Midbrain (tissue), 1 donor: ENCODE data around the gene HIBCH.
"Not testable (repeated sequence)": the region's sequence is repeated elsewhere in the genome, so short reads cannot be mapped to it uniquely, and the experiment has no call there.

Experiments used
- DNase-seq: peaks from one replicate; lab custom pipeline; 2025; lab: John Stamatoyannopoulos, UW

Gene HIBCH

GRCh38 chr2:190319555-190320498 lies at the start of gene HIBCH:
Gene HIBCH, minus strand, starts transcription at chr2:190319826. Its CDS starts 76 bp downstream, at chr2:190319750.
- peak; percentile 98 for DNase-seq

GRCh38 chr2:190367091-190367490 lies 47.5 kb upstream of the HIBCH start:
- DNase-seq: no peak

GRCh38 chr2:190366248-190366753 lies 46.7 kb upstream of the HIBCH start:
- DNase-seq: no peak

GRCh38 chr2:190365499-190366204 lies 46.0 kb upstream of the HIBCH start:
- DNase-seq: no peak

GRCh38 chr2:190362894-190363293 lies 43.3 kb upstream of the HIBCH start:
- no peak for DNase-seq

- no peak for DNase-seq
Observed at GRCh38 chr2:190361572-190361971, 41.9 kb upstream of the HIBCH start.

- no peak for DNase-seq
Observed at GRCh38 chr2:190360965-190361364, 41.3 kb upstream of the HIBCH start.

- DNase-seq: no peak
Observed at GRCh38 chr2:190360561-190360960, 40.9 kb upstream of the HIBCH start.

GRCh38 chr2:190358655-190359448 lies 39.2 kb upstream of the HIBCH start:
- DNase-seq: not testable (repeated sequence)

GRCh38 chr2:190357600-190357999 lies 38.0 kb upstream of the HIBCH start:
- no peak for DNase-seq

GRCh38 chr2:190355968-190356644 lies 36.5 kb upstream of the HIBCH start:
- no peak for DNase-seq

GRCh38 chr2:190354003-190354690 lies 34.5 kb upstream of the HIBCH start:
- DNase-seq: peak; percentile 51

- no peak for DNase-seq
Observed at GRCh38 chr2:190353537-190353899, 33.9 kb upstream of the HIBCH start.

GRCh38 chr2:190352668-190353536 lies 33.3 kb upstream of the HIBCH start:
- DNase-seq: peak; percentile 60

GRCh38 chr2:190351955-190352354 lies 32.3 kb upstream of the HIBCH start:
- DNase-seq: no peak

GRCh38 chr2:190350371-190350770 lies 30.7 kb upstream of the HIBCH start:
- DNase-seq: peak; percentile 30

- DNase-seq: peak; percentile 79
Observed at GRCh38 chr2:190344276-190344827, 24.7 kb upstream of the HIBCH start.

GRCh38 chr2:190343536-190344275 lies 24.1 kb upstream of the HIBCH start, which contains the start of gene INPP1:
Gene INPP1, plus strand, starts transcription at chr2:190343589. Its CDS starts 16,514 bp downstream, at chr2:190360103.
- peak; percentile 67 for DNase-seq

GRCh38 chr2:190343089-190343535 lies 23.5 kb upstream of the HIBCH start:
- DNase-seq: no peak
